HepG2 (cell line): ENCODE measurements around the gene TARS3.

Source experiments
- CBX2 ChIP-seq, 2 experiments: fragments of 200-600 bp in 1 of 2; sonication (generic); formaldehyde crosslinking in 1 of 2; IDR thresholded peaks; 2 replicates each; pipeline versions ENCODE4 v1.7.0 to v1.8.1; 2018 to 2022; ENCODE audit warnings: low read depth in 2 of 2, low read length in 1 of 2, mild to moderate bottlenecking in 1 of 2, missing genetic modification reagents in 1 of 2
- CTCF ChIP-seq: sonication (generic); formaldehyde crosslinking; IDR thresholded peaks from 2 replicates; pipeline ENCODE4 v1.5.0; 2020; ENCODE audit warnings: mild to moderate bottlenecking, missing genetic modification reagents, moderate library complexity
- FOSL2 ChIP-seq: sonication (generic); formaldehyde crosslinking; IDR thresholded peaks from 2 replicates; pipeline ENCODE4 v1.4.0; 2020; ENCODE audit warnings: missing genetic modification reagents
- NCOA1 ChIP-seq: sonication (generic); formaldehyde crosslinking; IDR thresholded peaks from 2 replicates; pipeline ENCODE4 v1.9.0; 2021; ENCODE audit warnings: missing genetic modification reagents
- PHF8 ChIP-seq: sonication (generic); formaldehyde crosslinking; IDR thresholded peaks from 2 replicates; pipeline ENCODE4 v1.5.0; 2020; ENCODE audit warnings: missing genetic modification reagents
- POLR2A ChIP-seq, 2 experiments: IDR thresholded peaks; 2 replicates each; pipeline ENCODE4 v1.6.1; 2011; ENCODE audit warnings: low read depth in 2 of 2, low read length in 2 of 2, mild to moderate bottlenecking in 1 of 2, moderate library complexity in 1 of 2; ENCODE audit not compliant: insufficient read depth in 1 of 2
- POLR2AphosphoS2 ChIP-seq: IDR thresholded peaks from 2 replicates; pipeline ENCODE4 v1.6.1; 2011; ENCODE audit warnings: low read depth, low read length, improper control_type of control experiment
- SP1 ChIP-seq, 2 experiments: fragments of 450-650 bp in 1 of 2; sonication (generic) in 1 of 2; formaldehyde crosslinking in 1 of 2; IDR thresholded peaks; 2 replicates each; pipeline versions ENCODE4 v1.4.0 to v1.6.1; 2016 to 2020; ENCODE audit warnings: missing genetic modification reagents in 1 of 2
- STAT5B ChIP-seq: sonication (generic); formaldehyde crosslinking; IDR thresholded peaks from 2 replicates; pipeline ENCODE4 v1.4.0; 2020; ENCODE audit warnings: missing genetic modification reagents
- ZNF557 ChIP-seq: sonication (generic); formaldehyde crosslinking; IDR thresholded peaks from 2 replicates; pipeline ENCODE4 v1.4.0; 2020; ENCODE audit warnings: missing genetic modification reagents

- TF ChIP-seq ZNF557, result no peak
- TF ChIP-seq CTCF, result no peak
- no peak for TF ChIP-seq CBX2 (IDR thresholded peaks at IDR 0.05; ENCODE audit: low read depth, low read length)
- TF ChIP-seq CBX2 (CRISPR knock-in tag; IDR thresholded peaks at IDR 0.05; ENCODE audit: low read depth), result no peak
- no peak for TF ChIP-seq POLR2A (IDR thresholded peaks at IDR 0.05; ENCODE audit: insufficient read depth in 1 of 2, low read depth in 2 of 2, low read length in 2 of 2)
- TF ChIP-seq FOSL2 (CRISPR knock-in tag), result no peak
- TF ChIP-seq STAT5B (CRISPR knock-in tag), result no peak
- TF ChIP-seq PHF8 (CRISPR knock-in tag), result no peak
- TF ChIP-seq NCOA1, result no peak
- TF ChIP-seq POLR2AphosphoS2, result no peak
- TF ChIP-seq SP1 (IDR thresholded peaks at IDR 0.05), result no peak
- no peak for TF ChIP-seq SP1 (CRISPR knock-in tag; IDR thresholded peaks at IDR 0.05)
Measured at GRCh38 chr15:101664303-101664913, 59.9 kb downstream of the TARS3 start.
